GM23338 (cell line): Measurements from ENCODE around the gene KLHL22. TPM values are rescaled to one million over a fixed set of nuclear protein-coding genes. Genes with fewer than 3 reads are reported as not detected.

Experiments used
- ATAC-seq: fragments of 200-7000 bp; cut with Tn5 transposase; 3 replicates; pipeline ENCODE4 v1.9.1; 2020
- DNase-seq: peaks from one replicate; pipeline ENCODE4 v3.0.0-alpha.2; 2015; ENCODE audit warnings: low spot score
- H2AFZ ChIP-seq: fragments of 200-600 bp; sonication (generic); 2 replicates; pipeline ENCODE4 v1.8.0; 2016; ENCODE audit warnings: antibody characterized with exemption, mild to moderate bottlenecking, moderate library complexity
- H3F3A ChIP-seq: fragments of 200-600 bp; sonication (generic); replicated peaks from 2 replicates; pipeline ENCODE4 v1.8.0; 2017; ENCODE audit warnings: antibody characterized with exemption, mixed run types, low read depth
- H3K27ac ChIP-seq: fragments of 200-600 bp; sonication (generic); 2 replicates; pipeline ENCODE4 v1.6.1; 2016; ENCODE audit warnings: low read depth
- H3K27me3 ChIP-seq: fragments of 200-600 bp; sonication (generic); 2 replicates; pipeline ENCODE4 v1.8.0; 2016; ENCODE audit warnings: mild to moderate bottlenecking, mixed run types, moderate library complexity; ENCODE audit not compliant: insufficient read depth
- H3K36me3 ChIP-seq: fragments of 200-600 bp; sonication (generic); 2 replicates; pipeline ENCODE4 v1.8.0; 2016; ENCODE audit warnings: mild to moderate bottlenecking; ENCODE audit not compliant: insufficient read depth
- H3K4me1 ChIP-seq: fragments of 200-600 bp; sonication (generic); 2 replicates; pipeline ENCODE4 v1.8.0; 2016; ENCODE audit warnings: mild to moderate bottlenecking, moderate library complexity; ENCODE audit not compliant: insufficient read depth
- H3K4me2 ChIP-seq: fragments of 200-600 bp; sonication (generic); 2 replicates; pipeline ENCODE4 v1.7.1; 2017; ENCODE audit warnings: mixed run types
- H3K4me3 ChIP-seq: fragments of 200-600 bp; sonication (generic); 2 replicates; pipeline ENCODE4 v1.6.1; 2016; ENCODE audit warnings: mixed run types
- H3K79me2 ChIP-seq: fragments of 200-600 bp; sonication (generic); replicated peaks from 2 replicates; pipeline ENCODE4 v1.8.0; 2017; ENCODE audit warnings: mild to moderate bottlenecking; ENCODE audit not compliant: insufficient read depth
- H3K9me2 ChIP-seq: fragments of 200-600 bp; sonication (generic); 2 replicates; pipeline ENCODE4 v1.8.0; 2017; ENCODE audit not compliant: insufficient read depth
- H4K20me1 ChIP-seq: fragments of 200-600 bp; sonication (generic); replicated peaks from 2 replicates; pipeline ENCODE4 v1.8.0; 2017; ENCODE audit warnings: mild to moderate bottlenecking; ENCODE audit not compliant: insufficient read depth
- H3K27ac Mint-ChIP-seq: 2 replicates; pipeline ENCODE4 v1.8.0; 2020; ENCODE audit warnings: inconsistent platforms, mild to moderate bottlenecking, moderate library complexity, mixed read lengths
- H3K27me3 Mint-ChIP-seq: 3 replicates; pipeline ENCODE4 v1.8.0; 2022; ENCODE audit warnings: low read depth, mild to moderate bottlenecking, moderate library complexity, mixed read lengths, inconsistent platforms; ENCODE audit not compliant: insufficient read depth, poor library complexity
- H3K36me3 Mint-ChIP-seq: 3 replicates; pipeline ENCODE4 v1.8.0; 2021; ENCODE audit warnings: low read depth, mild to moderate bottlenecking, inconsistent platforms, moderate library complexity, mixed read lengths
- H3K4me1 Mint-ChIP-seq: 3 replicates; pipeline ENCODE4 v1.8.0; 2020; ENCODE audit warnings: mild to moderate bottlenecking, inconsistent platforms, mixed read lengths
- H3K4me3 Mint-ChIP-seq: 3 replicates; pipeline ENCODE4 v1.8.0; 2021; ENCODE audit warnings: moderate library complexity, mild to moderate bottlenecking, inconsistent platforms, mixed read lengths
- H3K9me3 Mint-ChIP-seq: 3 replicates; pipeline ENCODE4 v1.8.0; 2020; ENCODE audit warnings: moderate library complexity, mild to moderate bottlenecking, inconsistent platforms, mixed read lengths
- CREB1 ChIP-seq: fragments of 250-450 bp; sonication (Bioruptor Pico); IDR thresholded peaks from 2 replicates; pipeline ENCODE4 v1.5.0; 2020; ENCODE audit warnings: low read depth, mild to moderate bottlenecking, moderate library complexity
- ETS1 ChIP-seq: IDR thresholded peaks from 2 replicates; pipeline ENCODE4 v1.6.1; 2016; ENCODE audit warnings: antibody characterized with exemption
- EZH2 ChIP-seq: fragments of 200-600 bp; sonication (generic); IDR thresholded peaks from one replicate; pipeline ENCODE4 v1.8.0; 2017; ENCODE audit warnings: antibody characterized with exemption, mild to moderate bottlenecking, low read depth; ENCODE audit not compliant: unreplicated experiment
- JUNB ChIP-seq: IDR thresholded peaks from one replicate; pipeline ENCODE4 v1.6.1; 2016; ENCODE audit warnings: antibody characterized with exemption; ENCODE audit not compliant: unreplicated experiment
- NANOG ChIP-seq: IDR thresholded peaks from 2 replicates; pipeline ENCODE4 v1.6.1; 2016; ENCODE audit warnings: antibody characterized with exemption, borderline replicate concordance
- POLR2AphosphoS5 ChIP-seq: IDR thresholded peaks from 2 replicates; pipeline ENCODE4 v1.6.1; 2016; ENCODE audit warnings: antibody characterized with exemption, low read depth
- REST ChIP-seq: IDR thresholded peaks from one replicate; pipeline ENCODE4 v1.6.1; 2018; ENCODE audit warnings: antibody characterized with exemption; ENCODE audit not compliant: unreplicated experiment
- STAT1 ChIP-seq: IDR thresholded peaks from one replicate; pipeline ENCODE4 v1.6.1; 2016; ENCODE audit warnings: antibody characterized with exemption; ENCODE audit not compliant: unreplicated experiment
- ZNF331 ChIP-seq: fragments of 250-450 bp; sonication (Bioruptor Pico); IDR thresholded peaks from 2 replicates; pipeline ENCODE4 v1.5.0; 2020; ENCODE audit warnings: low read depth, mild to moderate bottlenecking, moderate library complexity
- ZNF462 ChIP-seq: fragments of 250-450 bp; sonication (Bioruptor Pico); IDR thresholded peaks from 2 replicates; pipeline ENCODE4 v1.5.0; 2020; ENCODE audit warnings: mild to moderate bottlenecking, moderate library complexity
- polyA plus RNA-seq: library from polyadenylated mRNA; unstranded; fragments of >200 nt; fragmentation: Nextera tagmentation; extraction: Ambion mirVana; gene quantifications from 2 replicates; pipeline ENCODE4 v1.2.1, GENCODE V29; 2016
- total RNA-seq: library from RNA; depleted of rRNA; stranded (reverse); fragments of >200 nt; shearing (Covaris generic); gene quantifications from 2 replicates; pipeline ENCODE4 v1.2.3, GENCODE V29; 2014

Gene KLHL22
- total and polyA plus RNA-seq, 2 experiments from 2014 or later: 2.4 to 16.0 TPM

- no peak for TF ChIP-seq POLR2AphosphoS5
- no peak for TF ChIP-seq JUNB
- TF ChIP-seq ETS1: no peak
- TF ChIP-seq ZNF331 (CRISPR knock-in tag): no peak
- TF ChIP-seq ZNF462 (CRISPR knock-in tag): no peak
- no peak for TF ChIP-seq NANOG
Measured at GRCh38 chr22:20399866-20400605, 95.6 kb downstream of the KLHL22 start (continued).

- H3F3A ChIP-seq: no peaks in the 10 kb centered on the region; the same call in 1 of the 2 replicates
- Mint-ChIP-seq H3K4me3 (no peak overlapping the region), H3K27me3 (peaks cover 8% of the 10 kb centered on the region), H3K36me3 (peaks cover 25% of the 10 kb centered on the region), H3K27ac (no peak overlapping the region), H3K9me3 (peaks cover 2% of the 10 kb centered on the region; the same call in 2 of the 3 replicates), H3K4me1 (peaks cover 30% of the 10 kb centered on the region)
- peaks cover 17% of the 10 kb centered on the region for H3K4me1 ChIP-seq
- no peaks in the 10 kb centered on the region for H3K9me2 ChIP-seq
- H3K36me3 ChIP-seq: no peaks in the 10 kb centered on the region
- no peak overlapping the region for H3K27ac ChIP-seq
- ATAC-seq: no peak
- no peak for DNase-seq
- no peak overlapping the region for H2AFZ ChIP-seq
- H3K4me2 ChIP-seq: no peak overlapping the region
- peaks cover 35% of the 10 kb centered on the region for H4K20me1 ChIP-seq
- no peaks in the 10 kb centered on the region for H3K27me3 ChIP-seq
- no peak overlapping the region for H3K4me3 ChIP-seq
- H3K79me2 ChIP-seq: peaks cover 64% of the 10 kb centered on the region
- no peak for TF ChIP-seq NANOG
- no peak for TF ChIP-seq REST
- no peak for TF ChIP-seq CREB1 (CRISPR knock-in tag)
- TF ChIP-seq POLR2AphosphoS5: no peak
- TF ChIP-seq EZH2: no peak
- TF ChIP-seq STAT1: no peak
Measured at GRCh38 chr22:20398420-20398819, 97.2 kb downstream of the KLHL22 start.
